ENCODE measurements around the gene SCNN1A.

- no peak for TF ChIP-seq CTCF (IDR thresholded peaks at IDR 0.05)
- no peak for TF ChIP-seq POLR2A (IDR thresholded peaks at IDR 0.05)
Measured at GRCh38 chr12:6313326-6313940, 61.9 kb downstream of the SCNN1A start.

Data from thyroid gland (tissue), 4 donors.